DOHH2 (cell line): ENCODE measurements around the gene CAPG.

ENCODE experiments used
- H3F3A ChIP-seq: fragments of 200-600 bp; sonication (generic), shearing (Covaris generic); 2 replicates; pipeline ENCODE4 v1.6.0; 2016; ENCODE audit warnings: antibody characterized with exemption, mild to moderate bottlenecking; ENCODE audit not compliant: control insufficient read depth, insufficient read depth
- H3K27ac ChIP-seq: fragments of 200-600 bp; sonication (generic); 2 replicates; pipeline ENCODE4 v1.5.1; 2014; ENCODE audit warnings: low read depth, mild to moderate bottlenecking, low read length, moderate library complexity
- H3K27me3 ChIP-seq: fragments of 200-600 bp; sonication (generic); 2 replicates; pipeline ENCODE4 v1.6.1; 2014; ENCODE audit warnings: mild to moderate bottlenecking, low read length, mixed read lengths; ENCODE audit not compliant: control insufficient read depth
- H3K36me3 ChIP-seq: fragments of 200-600 bp; sonication (generic); 2 replicates; pipeline ENCODE4 v1.6.1; 2014; ENCODE audit warnings: mild to moderate bottlenecking, low read length, moderate library complexity, mixed read lengths; ENCODE audit not compliant: control insufficient read depth
- H3K4me1 ChIP-seq: fragments of 200-600 bp; sonication (generic); 2 replicates; pipeline ENCODE4 v1.6.1; 2014; ENCODE audit warnings: mild to moderate bottlenecking, low read length, mixed read lengths; ENCODE audit not compliant: control insufficient read depth
- H3K4me2 ChIP-seq: fragments of 200-600 bp; sonication (generic); 2 replicates; pipeline ENCODE4 v1.6.0; 2014; ENCODE audit warnings: mild to moderate bottlenecking, low read length, moderate library complexity
- H3K4me3 ChIP-seq: fragments of 200-600 bp; sonication (generic); 2 replicates; pipeline ENCODE4 v1.5.1; 2014; ENCODE audit warnings: mild to moderate bottlenecking, low read length, mixed read lengths
- H3K79me2 ChIP-seq: fragments of 200-600 bp; sonication (generic); 2 replicates; pipeline ENCODE4 v1.6.1; 2014; ENCODE audit warnings: mild to moderate bottlenecking, low read length, mixed read lengths; ENCODE audit not compliant: control insufficient read depth
- H3K9me2 ChIP-seq: fragments of 200-600 bp; sonication (generic); replicated peaks from 2 replicates; pipeline ENCODE4 v1.6.1; 2014; ENCODE audit warnings: mild to moderate bottlenecking, low read length, mixed read lengths; ENCODE audit not compliant: control insufficient read depth
- H3K9me3 ChIP-seq: fragments of 200-600 bp; sonication (generic); 2 replicates; pipeline ENCODE4 v1.6.1; 2014; ENCODE audit warnings: antibody characterized with exemption, low read length, mixed read lengths; ENCODE audit not compliant: control insufficient read depth, insufficient read depth
- H4K20me1 ChIP-seq: fragments of 200-600 bp; sonication (generic); 2 replicates; pipeline ENCODE4 v1.6.0; 2014; ENCODE audit warnings: low read depth, mild to moderate bottlenecking, antibody characterized with exemption, low read length, moderate library complexity; ENCODE audit not compliant: control insufficient read depth, insufficient read depth
- CTCF ChIP-seq: fragments of 200-600 bp; sonication (generic); IDR thresholded peaks from one replicate; pipeline ENCODE4 v1.5.1; 2014; ENCODE audit warnings: antibody characterized with exemption, mild to moderate bottlenecking, low read depth, low read length; ENCODE audit not compliant: poor library complexity, severe bottlenecking
- EZH2phosphoT487 ChIP-seq: fragments of 200-600 bp; sonication (generic); IDR thresholded peaks from 2 replicates; pipeline ENCODE4 v1.6.1; 2017; ENCODE audit warnings: borderline replicate concordance, mild to moderate bottlenecking, antibody characterized with exemption, low read length, moderate library complexity, mixed read lengths

The CAPG gene

GRCh38 chr2:85409845-85410583, at the start of gene CAPG:
Gene CAPG, minus strand, starts transcription at chr2:85410366. Its CDS starts 8,221 bp downstream, at chr2:85402145.
- H3K4me3 ChIP-seq = peak within 1 kb of the TSS; percentile 18; the same call in 1 of the 2 replicates
- peak within 1 kb of the TSS; percentile 37 for H3K4me2 ChIP-seq
- no peaks in the 10 kb centered on the region for H3F3A ChIP-seq
- peaks cover 20% of the 10 kb centered on the region for H3K27me3 ChIP-seq
- no peak within 1 kb of the TSS for H3K27ac ChIP-seq
- H3K9me2 ChIP-seq = no peaks in the 10 kb centered on the region
- H3K36me3 ChIP-seq = no peaks in the 10 kb centered on the region
- no peaks in the 10 kb centered on the region for H4K20me1 ChIP-seq
- no peaks in the 10 kb centered on the region for H3K9me3 ChIP-seq
- TF ChIP-seq EZH2phosphoT487 (no peak), CTCF (no peak)
- no peaks in the 10 kb centered on the region for H3K79me2 ChIP-seq
- peaks cover 23% of the 10 kb centered on the region for H3K4me1 ChIP-seq

GRCh38 chr2:85459771-85460170, 49.6 kb upstream of the CAPG start:
- Histone ChIP-seq H3K36me3 (no peaks in the 10 kb centered on the region), H3K27ac (no peak overlapping the region), H3K4me1 (no peaks in the 10 kb centered on the region)

GRCh38 chr2:85458601-85459563, 48.7 kb upstream of the CAPG start:
- Histone ChIP-seq H3K79me2 (no peaks in the 10 kb centered on the region), H4K20me1 (no peaks in the 10 kb centered on the region), H3K27me3 (peaks cover 8% of the 10 kb centered on the region; the same call in 1 of the 2 replicates), H3K36me3 (no peaks in the 10 kb centered on the region), H3K4me1 (no peaks in the 10 kb centered on the region), H3K9me2 (no peaks in the 10 kb centered on the region), H3F3A (no peaks in the 10 kb centered on the region), H3K4me2 (no peak overlapping the region), H3K27ac (no peak overlapping the region), H3K9me3 (no peaks in the 10 kb centered on the region), H3K4me3 (no peak overlapping the region)
- TF ChIP-seq CTCF (no peak), EZH2phosphoT487 (no peak)

More at GRCh38 chr2:85459771-85460170, 49.6 kb upstream of the CAPG start:
- H3F3A ChIP-seq = no peaks in the 10 kb centered on the region
- H4K20me1 ChIP-seq = no peaks in the 10 kb centered on the region
- H3K9me3 ChIP-seq = no peaks in the 10 kb centered on the region
- H3K27me3 ChIP-seq = peaks cover 8% of the 10 kb centered on the region; the same call in 1 of the 2 replicates
- H3K9me2 ChIP-seq = no peaks in the 10 kb centered on the region
- no peak overlapping the region for H3K4me2 ChIP-seq
- no peaks in the 10 kb centered on the region for H3K79me2 ChIP-seq
- H3K4me3 ChIP-seq = no peak overlapping the region
- TF ChIP-seq EZH2phosphoT487 (no peak), CTCF (no peak)
